IPS-20b (cell line): ENCODE results near the gene MTHFD1L.

ENCODE experiments used
- H3K27ac ChIP-seq: one replicate; pipeline ENCODE4 v1.5.1; 2013; ENCODE audit warnings: low read length
- H3K27me3 ChIP-seq: 2 replicates; pipeline ENCODE4 v1.6.1; 2013; ENCODE audit warnings: mild to moderate bottlenecking, low read length, inconsistent platforms; ENCODE audit not compliant: insufficient read depth
- H3K36me3 ChIP-seq: 2 replicates; pipeline ENCODE4 v1.6.1; 2013; ENCODE audit warnings: low read depth, mild to moderate bottlenecking, inconsistent platforms, low read length, moderate library complexity; ENCODE audit not compliant: insufficient read depth
- H3K4me1 ChIP-seq: 2 replicates; pipeline ENCODE4 v1.6.1; 2013; ENCODE audit warnings: mild to moderate bottlenecking, control low read depth, inconsistent platforms, low read length, moderate library complexity; ENCODE audit not compliant: insufficient read depth
- H3K4me3 ChIP-seq: 2 replicates; pipeline ENCODE4 v1.5.1; 2013; ENCODE audit warnings: mild to moderate bottlenecking, low read length, inconsistent platforms
- H3K9ac ChIP-seq: 2 replicates; pipeline ENCODE4 v1.6.1; 2013; ENCODE audit warnings: low read depth, mild to moderate bottlenecking, inconsistent platforms, low read length, moderate library complexity
- H3K9me3 ChIP-seq: 2 replicates; pipeline ENCODE4 v1.6.1; 2013; ENCODE audit warnings: mild to moderate bottlenecking, low read depth, low read length, inconsistent platforms; ENCODE audit not compliant: insufficient read depth

The MTHFD1L gene

GRCh38 chr6:150868759-150869158 is 3.3 kb downstream of the MTHFD1L start:
- Histone ChIP-seq H3K9ac (no peak overlapping the region), H3K27ac (no peak overlapping the region), H3K4me1 (peaks cover 2% of the 10 kb centered on the region; the same call in 1 of the 2 replicates), H3K36me3 (peaks cover 7% of the 10 kb centered on the region; the same call in 1 of the 2 replicates), H3K9me3 (no peaks in the 10 kb centered on the region), H3K4me3 (no peak overlapping the region), H3K27me3 (no peaks in the 10 kb centered on the region)

GRCh38 chr6:150874179-150874578 is 8.7 kb downstream of the MTHFD1L start:
- peaks cover 26% of the 10 kb centered on the region for H3K4me1 ChIP-seq
- no peaks in the 10 kb centered on the region for H3K9me3 ChIP-seq
- H3K27me3 ChIP-seq, result no peaks in the 10 kb centered on the region
- H3K36me3 ChIP-seq, result peaks cover 22% of the 10 kb centered on the region; the same call in 1 of the 2 replicates
- H3K27ac ChIP-seq, result no peak overlapping the region
- H3K9ac ChIP-seq, result no peak overlapping the region
- H3K4me3 ChIP-seq, result no peak overlapping the region

GRCh38 chr6:150875841-150876240 is 10.3 kb downstream of the MTHFD1L start:
- Histone ChIP-seq H3K9ac (no peak overlapping the region), H3K36me3 (peaks cover 34% of the 10 kb centered on the region; the same call in 1 of the 2 replicates), H3K27ac (no peak overlapping the region), H3K4me1 (peaks cover 29% of the 10 kb centered on the region), H3K9me3 (no peaks in the 10 kb centered on the region), H3K27me3 (no peaks in the 10 kb centered on the region), H3K4me3 (no peak overlapping the region)

- Histone ChIP-seq H3K9me3 (no peaks in the 10 kb centered on the region), H3K4me1 (peaks cover 29% of the 10 kb centered on the region), H3K4me3 (no peak overlapping the region), H3K9ac (no peak overlapping the region), H3K36me3 (peaks cover 35% of the 10 kb centered on the region; the same call in 1 of the 2 replicates), H3K27ac (no peak overlapping the region), H3K27me3 (no peaks in the 10 kb centered on the region)
Observed at GRCh38 chr6:150876598-150876997, 11.1 kb downstream of the MTHFD1L start.

- Histone ChIP-seq H3K27ac (no peak overlapping the region), H3K9ac (no peak overlapping the region; the same call in 1 of the 2 replicates), H3K27me3 (no peaks in the 10 kb centered on the region), H3K36me3 (peaks cover 41% of the 10 kb centered on the region; the same call in 1 of the 2 replicates), H3K4me1 (peaks cover 33% of the 10 kb centered on the region), H3K4me3 (no peak overlapping the region; the same call in 1 of the 2 replicates), H3K9me3 (no peaks in the 10 kb centered on the region)
Observed at GRCh38 chr6:150877928-150878327, 12.4 kb downstream of the MTHFD1L start.

- H3K27ac ChIP-seq, result peak overlapping the region; percentile 45
- H3K27me3 ChIP-seq, result no peaks in the 10 kb centered on the region
- peak overlapping the region; percentile 61; the same call in 1 of the 2 replicates for H3K4me3 ChIP-seq
- peaks cover 33% of the 10 kb centered on the region for H3K4me1 ChIP-seq
- peaks cover 48% of the 10 kb centered on the region for H3K36me3 ChIP-seq
- H3K9me3 ChIP-seq, result no peaks in the 10 kb centered on the region
- peak overlapping the region; percentile 64; the same call in 1 of the 2 replicates for H3K9ac ChIP-seq
Observed at GRCh38 chr6:150878347-150879213, 13.1 kb downstream of the MTHFD1L start.

GRCh38 chr6:150880336-150880735 is 14.8 kb downstream of the MTHFD1L start:
- no peak overlapping the region for H3K4me3 ChIP-seq
- H3K4me1 ChIP-seq, result peaks cover 29% of the 10 kb centered on the region
- no peaks in the 10 kb centered on the region for H3K9me3 ChIP-seq
- H3K27ac ChIP-seq, result no peak overlapping the region
- H3K9ac ChIP-seq, result no peak overlapping the region
- no peaks in the 10 kb centered on the region for H3K27me3 ChIP-seq
- peaks cover 61% of the 10 kb centered on the region for H3K36me3 ChIP-seq

- Histone ChIP-seq H3K27me3 (no peaks in the 10 kb centered on the region), H3K4me1 (peaks cover 17% of the 10 kb centered on the region; the same call in 1 of the 2 replicates), H3K4me3 (no peak overlapping the region), H3K36me3 (peaks cover 68% of the 10 kb centered on the region), H3K27ac (no peak overlapping the region), H3K9me3 (no peaks in the 10 kb centered on the region), H3K9ac (0 out of 2 replicates have a peak overlapping the region, but pooled peaks have one; percentile 25)
Observed at GRCh38 chr6:150881911-150882481, 16.5 kb downstream of the MTHFD1L start.

GRCh38 chr6:150883521-150883920 is 18.0 kb downstream of the MTHFD1L start:
- Histone ChIP-seq H3K36me3 (peaks cover 77% of the 10 kb centered on the region), H3K4me3 (no peak overlapping the region), H3K27ac (no peak overlapping the region), H3K4me1 (peaks cover 13% of the 10 kb centered on the region; the same call in 1 of the 2 replicates), H3K9ac (no peak overlapping the region), H3K27me3 (no peaks in the 10 kb centered on the region), H3K9me3 (no peaks in the 10 kb centered on the region)

GRCh38 chr6:150886155-150886554 is 20.7 kb downstream of the MTHFD1L start:
- H3K9ac ChIP-seq, result no peak overlapping the region
- H3K27ac ChIP-seq, result no peak overlapping the region
- no peaks in the 10 kb centered on the region for H3K9me3 ChIP-seq
- H3K36me3 ChIP-seq, result peaks cover 88% of the 10 kb centered on the region
- no peaks in the 10 kb centered on the region for H3K27me3 ChIP-seq
- H3K4me3 ChIP-seq, result no peak overlapping the region
- H3K4me1 ChIP-seq, result 0 out of 2 replicates have a peak, but pooled peaks cover 4% of the 10 kb centered on the region

- no peak overlapping the region for H3K27ac ChIP-seq
- H3K4me1 ChIP-seq, result no peaks in the 10 kb centered on the region
- no peak overlapping the region for H3K9ac ChIP-seq
- no peaks in the 10 kb centered on the region for H3K9me3 ChIP-seq
- H3K27me3 ChIP-seq, result no peaks in the 10 kb centered on the region
- peaks cover 87% of the 10 kb centered on the region for H3K36me3 ChIP-seq
- no peak overlapping the region for H3K4me3 ChIP-seq
Observed at GRCh38 chr6:150887978-150888563, 22.6 kb downstream of the MTHFD1L start.
